ENCODE results near the gene PPIP5K2.
"Not testable (repeated sequence)": the region's sequence is repeated elsewhere in the genome, so short reads cannot be mapped to it uniquely, and the experiment has no call there.

Gene PPIP5K2

DNA sequence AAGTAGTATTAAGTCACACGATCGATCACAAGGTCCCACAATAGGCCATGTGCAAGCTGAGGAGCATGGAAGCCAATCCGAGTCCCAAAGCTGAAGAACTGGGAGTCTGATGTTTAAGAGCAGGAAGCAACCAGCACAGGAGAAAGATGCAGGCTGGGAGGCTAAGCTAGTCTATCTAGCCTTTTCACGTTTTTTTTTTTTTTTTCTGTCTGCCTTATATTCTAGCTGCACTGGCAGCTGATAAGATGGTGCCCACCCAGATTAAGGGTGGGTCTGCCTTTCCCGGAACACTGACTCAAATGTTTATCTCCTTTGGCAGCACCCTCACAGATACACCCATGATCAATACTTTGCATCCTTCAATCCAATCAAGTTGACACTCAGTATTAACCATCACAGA lies 6.5 kb downstream of the PPIP5K2 start:
- DNase-seq, result no peak

DNA sequence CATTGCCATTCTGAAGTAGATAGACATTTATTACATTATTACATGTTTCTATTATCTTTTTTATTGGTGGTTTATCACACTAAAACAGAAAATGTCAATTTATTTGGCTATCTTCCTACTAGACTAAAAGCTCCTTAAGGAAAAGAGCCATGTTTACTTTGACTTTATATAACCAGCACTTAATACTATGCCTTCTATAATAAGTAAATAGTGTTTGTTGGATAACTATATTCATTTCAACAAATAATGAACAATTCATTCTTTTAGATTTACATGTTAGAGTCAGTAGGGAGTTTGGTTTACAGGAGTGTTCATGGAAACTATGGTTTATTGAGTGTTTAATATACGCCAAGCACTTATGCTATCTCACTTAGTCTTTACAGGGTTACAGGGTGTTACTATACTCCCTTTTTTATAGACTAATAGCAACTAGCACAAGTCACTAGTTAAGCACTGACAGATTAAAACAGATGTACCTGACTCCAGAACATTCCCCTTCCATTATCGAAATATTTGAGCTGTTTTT lies 7.3 kb downstream of the PPIP5K2 start:
- DNase-seq, result no peak

DNA sequence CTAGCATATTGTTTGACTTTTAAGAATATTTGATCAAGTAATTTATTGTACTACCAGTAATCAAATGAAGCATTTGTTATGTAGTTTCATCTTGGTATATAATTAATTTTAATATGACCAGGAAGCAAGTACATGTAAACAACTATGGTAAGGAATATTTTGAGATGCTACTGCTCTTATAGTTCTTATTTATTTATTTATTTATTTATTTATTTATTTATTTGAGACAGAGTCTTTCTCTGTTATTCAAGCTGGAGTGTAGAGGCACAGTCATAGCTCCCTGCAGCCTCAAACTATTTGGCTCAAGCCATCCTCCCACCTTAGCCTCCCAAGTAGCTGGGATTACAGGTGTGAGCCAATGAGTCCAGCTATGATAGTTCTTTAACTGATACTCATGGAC lies 8.1 kb downstream of the PPIP5K2 start:
- no peak for DNase-seq

DNA sequence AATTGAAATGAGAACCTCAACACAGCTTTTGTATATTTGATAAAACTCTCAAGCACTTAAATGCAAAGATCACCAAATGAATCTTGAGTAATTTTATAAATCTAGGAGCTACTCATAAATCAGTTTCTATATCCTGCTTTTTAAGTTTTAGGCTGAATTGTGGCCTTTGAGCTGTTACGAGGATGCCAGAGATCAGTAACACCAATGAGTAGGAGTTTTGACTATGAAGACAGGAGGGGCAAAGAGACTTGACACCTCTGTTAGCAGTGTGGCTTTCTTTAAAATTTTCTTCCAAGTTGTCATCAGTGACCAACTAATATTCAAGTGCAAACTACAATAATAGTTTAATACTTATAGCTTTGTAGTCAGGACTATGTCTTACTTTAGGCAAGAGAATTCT lies 12.6 kb downstream of the PPIP5K2 start:
- no peak for DNase-seq

DNA sequence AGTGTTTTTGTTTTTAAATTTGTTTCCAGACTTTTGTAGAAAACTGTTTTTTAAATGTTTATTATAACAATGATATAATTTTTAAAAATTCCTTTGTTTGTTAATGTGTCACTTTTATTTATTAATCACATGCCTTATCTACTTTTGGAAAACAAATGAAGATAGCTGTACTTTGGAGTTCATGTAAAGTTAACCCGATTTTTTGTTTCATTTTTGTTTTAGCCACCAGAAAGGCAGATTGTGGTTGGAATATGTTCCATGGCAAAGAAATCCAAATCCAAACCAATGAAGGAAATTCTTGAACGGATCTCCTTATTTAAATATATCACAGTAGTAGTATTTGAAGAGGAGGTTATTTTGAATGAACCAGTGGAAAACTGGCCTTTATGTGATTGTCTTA lies 13.1 kb downstream of the PPIP5K2 start:
- no peak for DNase-seq

DNA sequence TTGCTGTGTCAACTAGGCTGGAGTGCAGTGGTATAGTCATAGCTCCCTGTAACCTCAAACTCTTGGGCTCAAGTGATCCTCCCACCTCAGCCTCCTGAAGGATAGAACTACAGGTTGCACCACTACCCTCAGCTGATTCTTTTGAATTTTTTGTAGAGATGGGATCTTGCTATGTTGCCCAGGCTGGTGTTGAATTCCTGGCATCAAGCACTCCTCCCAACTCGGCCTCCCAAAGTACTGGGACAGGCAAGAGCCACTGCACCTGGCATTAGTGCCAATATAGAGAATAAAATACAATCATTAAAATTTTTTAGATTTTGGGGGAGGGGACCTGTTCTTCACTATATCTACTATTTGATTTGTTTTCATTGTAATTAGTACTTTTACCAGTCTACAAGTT lies 15.4 kb downstream of the PPIP5K2 start:
- DNase-seq, result no peak

DNA sequence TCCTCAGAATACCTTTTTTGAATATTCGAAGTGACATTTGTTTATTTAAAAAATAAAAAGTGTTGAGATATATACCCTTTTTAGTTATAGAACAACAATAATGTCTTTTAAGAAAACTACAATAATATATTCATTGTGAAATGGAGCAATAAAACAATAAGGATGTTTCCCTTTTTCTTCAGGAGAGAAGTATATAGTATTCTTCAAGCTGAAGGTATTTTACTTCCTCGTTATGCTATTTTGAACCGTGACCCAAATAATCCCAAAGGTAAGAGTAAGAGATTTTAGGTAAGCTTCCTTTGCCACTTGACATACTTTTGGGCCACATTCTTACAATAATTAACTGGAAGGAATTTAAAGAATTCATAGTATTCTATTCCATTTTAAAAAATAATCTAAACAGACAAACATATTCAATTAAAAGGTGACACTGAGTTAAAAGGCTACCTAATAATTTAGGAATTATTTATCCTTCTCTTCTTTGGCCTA lies 18.1 kb downstream of the PPIP5K2 start:
- no peak for DNase-seq

DNA sequence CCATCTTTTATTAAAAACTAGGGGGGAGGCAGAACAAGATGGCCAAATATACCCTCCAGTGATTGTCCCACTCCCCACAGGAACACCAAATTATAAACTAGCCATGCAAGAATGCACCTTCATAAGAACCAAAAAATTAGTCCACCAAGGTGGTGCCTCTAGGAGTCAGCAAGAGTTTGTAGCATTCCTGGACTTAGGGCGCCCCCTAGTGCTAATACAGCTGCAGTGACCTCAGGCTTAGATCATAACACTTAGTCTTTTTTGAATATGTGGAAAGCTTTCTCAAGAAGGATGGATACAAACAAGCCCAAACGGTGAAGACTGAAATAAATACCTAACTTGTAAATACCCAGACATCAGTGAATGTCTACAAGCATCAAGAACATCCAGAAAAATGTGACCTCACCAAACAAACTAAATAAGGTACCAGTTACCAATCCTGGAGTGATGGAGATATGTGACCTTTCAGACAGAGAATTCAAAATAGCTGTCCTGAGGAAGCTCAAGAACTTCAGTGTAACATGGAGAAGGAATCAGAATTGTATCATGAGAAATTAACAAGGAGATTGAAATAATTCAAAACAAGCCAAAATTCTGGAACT lies 19.3 kb downstream of the PPIP5K2 start:
- peak; percentile 80 to 84 for DNase-seq

DNA sequence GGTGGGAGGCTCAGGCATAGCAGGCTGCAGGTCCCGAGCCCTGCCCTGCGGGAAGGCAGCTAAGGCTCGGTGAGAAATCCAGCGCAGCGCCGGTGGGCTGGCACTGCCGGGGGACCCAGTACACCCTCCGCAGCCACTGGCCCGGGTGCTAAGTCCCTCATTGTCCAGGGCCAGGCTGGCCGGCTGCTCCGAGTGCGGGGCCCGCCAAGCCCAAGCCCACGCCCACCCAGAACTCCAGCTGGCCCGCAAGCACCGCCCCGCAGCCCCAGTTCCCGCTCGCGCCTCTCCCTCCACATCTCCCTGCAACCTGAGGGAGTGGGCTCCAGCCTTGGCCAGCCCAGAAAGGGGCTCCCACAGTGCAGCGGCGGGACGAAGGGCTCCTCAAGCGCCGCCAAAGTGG lies 22.0 kb downstream of the PPIP5K2 start:
- not testable (repeated sequence) for DNase-seq

DNA sequence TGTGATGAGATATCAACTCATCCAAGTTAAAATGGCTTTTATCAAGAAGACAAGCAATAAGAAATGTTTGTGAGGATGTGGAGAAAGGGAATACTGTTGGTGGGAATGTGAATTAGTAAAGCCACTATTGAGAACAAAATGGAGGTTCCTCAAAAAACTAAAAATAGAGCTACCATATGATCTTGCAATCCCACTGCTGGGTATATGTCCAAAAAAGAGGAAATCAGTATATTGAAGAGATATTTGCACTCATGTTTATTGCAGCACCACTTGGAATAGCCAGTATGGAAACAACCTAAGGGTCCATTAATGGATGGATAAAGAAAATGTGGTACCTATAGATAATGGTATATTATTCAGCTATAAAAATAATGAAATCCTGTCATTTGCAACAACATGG lies 25.1 kb downstream of the PPIP5K2 start:
- DNase-seq, result no peak

DNA sequence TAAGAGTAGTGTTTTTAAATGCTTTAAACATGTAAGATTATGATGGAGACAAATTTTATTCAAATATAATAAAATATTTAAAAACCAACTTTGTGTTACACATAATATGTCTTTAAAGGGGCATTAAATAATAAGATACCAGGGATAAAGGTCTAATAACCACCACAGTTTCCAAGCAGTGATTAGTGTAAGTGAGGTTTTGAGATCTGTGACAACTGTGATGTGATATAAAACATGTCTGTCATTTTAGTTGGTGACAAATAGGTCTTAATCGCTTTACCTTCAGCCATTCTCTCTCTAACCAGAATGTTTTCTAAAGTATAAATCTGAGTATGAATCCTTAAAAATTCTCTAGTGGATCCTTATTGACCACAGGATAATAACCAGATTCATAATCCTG lies 28.1 kb downstream of the PPIP5K2 start:
- DNase-seq, result no peak

DNA sequence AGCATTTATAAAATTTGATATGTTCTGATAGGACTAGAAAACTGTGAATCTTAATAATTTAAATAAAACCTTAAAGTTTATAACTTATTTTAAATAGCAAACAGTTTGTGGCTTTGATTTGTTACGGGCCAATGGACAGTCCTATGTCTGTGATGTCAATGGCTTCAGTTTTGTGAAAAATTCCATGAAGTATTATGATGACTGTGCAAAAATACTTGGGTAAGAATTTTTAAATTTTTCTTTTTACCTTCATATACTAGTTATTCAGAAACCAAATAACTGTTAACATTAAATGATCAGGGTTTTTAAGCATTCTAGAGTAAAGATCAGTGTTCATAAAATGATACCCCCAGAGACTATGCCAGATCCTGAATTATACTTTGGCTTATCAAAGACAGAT lies 31.1 kb downstream of the PPIP5K2 start:
- DNase-seq, result no peak

DNA sequence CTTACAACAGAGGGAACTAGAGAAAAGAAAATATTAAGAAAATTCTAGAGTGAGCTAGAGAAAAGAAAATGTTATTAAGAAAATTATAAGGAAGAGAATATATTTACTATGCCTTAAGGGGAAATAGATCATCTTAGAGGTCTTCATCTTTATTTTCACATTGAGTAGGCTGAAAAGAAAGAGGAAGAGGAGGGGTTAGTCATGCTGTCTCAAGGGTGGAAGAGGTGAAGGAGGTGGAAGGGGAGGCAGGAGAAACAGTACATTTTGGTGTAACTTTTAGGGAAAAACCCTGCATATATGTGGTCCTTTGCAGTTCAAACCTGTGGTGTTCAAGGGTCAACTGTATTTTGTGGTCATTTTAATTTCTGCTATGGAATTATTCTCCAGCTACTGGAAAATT lies 46.6 kb downstream of the PPIP5K2 start:
- no peak for DNase-seq

DNA sequence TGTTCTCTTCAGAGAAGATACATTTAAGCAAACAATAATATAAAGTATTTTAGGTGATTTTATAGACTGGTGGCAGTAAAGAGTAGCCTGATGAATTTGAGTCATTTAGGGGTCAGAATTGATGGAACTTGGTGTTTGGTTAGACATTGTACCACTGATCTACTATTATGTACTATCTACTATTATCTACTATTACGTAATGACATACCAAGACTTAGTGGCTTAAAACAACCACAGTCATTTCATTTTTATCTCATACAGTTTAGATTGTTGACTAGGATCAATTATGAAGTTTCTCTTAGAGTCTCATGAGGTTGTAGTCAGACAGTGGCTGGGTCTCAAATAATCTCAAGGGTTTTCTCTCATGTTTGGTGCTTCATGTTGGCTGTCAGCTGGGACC lies 54.0 kb downstream of the PPIP5K2 start:
- DNase-seq, result no peak

DNA sequence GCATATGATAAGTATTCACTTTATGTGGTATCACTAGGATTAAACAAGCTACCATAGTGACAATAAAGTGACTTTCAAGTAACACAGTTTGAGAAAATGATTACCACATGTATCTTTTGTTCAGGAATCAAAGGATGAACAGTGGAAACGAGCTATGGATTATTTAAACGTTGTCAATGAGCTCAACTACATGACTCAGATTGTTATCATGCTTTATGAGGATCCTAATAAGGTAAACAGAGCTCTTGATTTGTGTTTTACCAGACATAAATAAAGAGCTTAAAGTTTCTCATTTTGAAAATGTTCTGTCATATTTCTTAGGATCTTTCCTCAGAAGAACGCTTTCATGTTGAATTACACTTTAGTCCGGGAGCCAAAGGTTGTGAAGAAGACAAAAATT lies 57.4 kb downstream of the PPIP5K2 start:
- DNase-seq, result no peak

DNA sequence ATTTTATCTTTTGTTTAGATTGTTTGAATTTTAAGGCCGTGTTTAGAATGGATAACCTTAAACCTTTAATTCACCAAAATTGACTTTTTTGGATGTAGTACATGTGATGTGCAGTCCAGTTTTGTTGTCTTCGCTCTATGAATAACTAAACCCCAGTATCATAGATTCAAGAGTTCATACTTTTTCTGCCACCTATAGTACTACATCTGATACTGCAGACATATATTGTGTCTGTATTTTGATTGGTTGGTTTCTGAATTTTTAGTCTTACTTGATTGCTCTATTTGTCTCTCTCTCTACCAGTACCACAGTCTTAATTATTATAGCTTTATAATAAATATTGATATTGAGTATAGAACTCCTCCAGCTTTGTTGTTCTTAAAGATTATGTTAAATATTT lies 58.1 kb downstream of the PPIP5K2 start:
- no peak for DNase-seq

DNA sequence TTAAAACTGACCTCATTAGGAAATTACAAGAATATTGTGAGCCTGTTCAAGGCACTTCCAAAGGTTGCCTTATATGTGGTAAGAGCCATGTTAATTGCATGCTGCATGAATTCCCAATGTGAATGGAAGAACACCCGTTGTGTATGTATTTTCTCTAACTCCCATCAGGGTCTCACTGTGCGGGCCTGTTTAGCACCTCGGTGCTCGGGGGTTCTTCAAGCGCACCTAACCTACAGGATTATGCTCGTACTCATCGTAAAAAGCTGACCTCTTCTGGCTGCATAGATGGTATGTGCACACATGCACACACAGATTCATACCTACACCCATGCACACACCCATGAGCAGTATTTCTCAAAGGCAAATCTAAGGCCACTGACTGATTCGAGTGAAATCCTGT lies 66.1 kb downstream of the PPIP5K2 start:
- DNase-seq, result no peak

DNA sequence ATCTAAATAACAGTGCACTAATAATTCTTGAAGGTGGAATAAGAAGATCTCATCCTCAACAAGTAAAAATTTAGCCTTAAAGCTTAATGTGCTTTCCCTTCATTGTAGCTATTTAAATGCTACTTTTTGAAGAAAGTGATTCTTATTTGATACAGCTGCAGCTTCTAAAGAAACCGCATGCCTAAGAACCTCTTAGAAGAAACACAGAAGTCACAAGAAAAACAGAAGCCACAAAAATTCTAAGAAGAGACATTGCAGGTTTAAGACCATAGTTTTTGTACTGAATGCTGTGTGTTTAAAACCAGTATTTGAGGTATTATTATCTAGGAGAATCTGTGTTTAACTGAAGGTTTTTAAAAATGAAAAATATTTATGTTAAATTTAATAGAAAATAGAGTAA lies 68.3 kb downstream of the PPIP5K2 start:
- no peak for DNase-seq

DNA sequence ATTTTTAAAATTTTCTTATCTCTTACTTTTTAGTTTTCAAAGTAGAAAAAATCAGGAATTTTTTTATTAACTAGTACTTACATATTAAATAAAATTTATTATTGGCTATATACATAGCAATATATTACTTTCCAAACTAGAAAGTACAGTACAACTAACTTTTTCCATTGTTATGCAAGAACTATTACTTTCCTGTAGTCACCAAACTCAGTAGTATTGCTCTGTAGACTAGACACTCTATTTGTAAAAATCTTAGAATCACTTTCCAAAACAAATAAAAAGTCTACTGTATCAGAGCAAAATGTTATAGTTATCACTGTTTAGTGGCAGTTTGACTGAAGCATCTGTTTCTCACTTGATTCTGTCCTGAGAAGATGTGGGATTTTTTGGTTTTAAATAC lies 83.1 kb downstream of the PPIP5K2 start:
- DNase-seq, result no peak

DNA sequence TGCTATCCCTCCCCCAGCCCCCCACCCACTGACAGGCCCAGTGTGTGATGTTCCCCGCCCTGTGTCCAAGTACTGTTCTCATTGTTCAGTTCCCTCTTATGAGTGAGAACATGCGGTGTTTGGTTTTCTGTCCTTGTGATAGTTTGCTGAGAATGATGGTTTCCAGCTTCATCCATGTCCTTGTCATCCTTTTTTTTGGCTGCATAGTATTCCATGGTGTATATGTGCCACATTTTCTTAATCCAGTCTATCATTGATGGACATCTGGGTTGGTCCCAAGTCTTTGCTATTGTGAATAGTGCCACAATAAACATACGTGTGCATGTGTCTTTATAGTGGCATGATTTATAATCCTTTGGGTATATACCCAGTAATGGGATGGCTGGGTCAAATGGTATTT lies 84.9 kb downstream of the PPIP5K2 start:
- DNase-seq, result not testable (repeated sequence)

DNA sequence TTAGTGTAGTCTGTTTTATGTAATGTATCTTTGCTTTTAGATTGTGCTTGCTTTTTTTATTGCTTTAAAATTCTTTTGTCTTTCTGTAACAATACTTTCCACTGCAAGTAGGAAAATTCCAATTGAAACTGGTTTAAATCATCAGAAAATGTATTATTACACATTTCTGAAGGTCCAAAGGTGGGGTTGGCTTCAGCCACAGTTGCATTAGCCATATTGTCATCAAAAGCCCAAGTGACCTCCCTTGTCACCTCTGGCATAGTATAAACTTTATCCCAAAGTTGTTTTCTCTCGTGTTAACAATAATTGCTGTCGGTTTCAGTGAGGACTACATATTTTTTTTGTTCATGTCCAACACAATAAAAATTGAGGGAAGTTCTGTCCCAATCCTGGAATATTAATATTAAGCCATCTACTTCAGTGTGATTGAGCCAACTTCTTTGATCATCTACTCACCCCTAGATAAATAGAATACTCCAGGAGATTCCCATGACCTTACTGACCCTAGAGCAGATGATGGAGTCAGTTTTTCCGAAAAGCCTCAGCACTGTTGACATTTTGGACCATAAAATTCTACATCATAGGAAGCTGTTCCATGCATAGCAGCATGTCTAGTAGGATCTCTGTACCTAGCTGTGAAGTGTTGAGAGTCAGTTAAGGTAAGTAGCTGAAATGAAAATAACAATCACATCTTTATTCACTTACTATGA lies 86.0 kb downstream of the PPIP5K2 start:
- DNase-seq, result no peak

DNA sequence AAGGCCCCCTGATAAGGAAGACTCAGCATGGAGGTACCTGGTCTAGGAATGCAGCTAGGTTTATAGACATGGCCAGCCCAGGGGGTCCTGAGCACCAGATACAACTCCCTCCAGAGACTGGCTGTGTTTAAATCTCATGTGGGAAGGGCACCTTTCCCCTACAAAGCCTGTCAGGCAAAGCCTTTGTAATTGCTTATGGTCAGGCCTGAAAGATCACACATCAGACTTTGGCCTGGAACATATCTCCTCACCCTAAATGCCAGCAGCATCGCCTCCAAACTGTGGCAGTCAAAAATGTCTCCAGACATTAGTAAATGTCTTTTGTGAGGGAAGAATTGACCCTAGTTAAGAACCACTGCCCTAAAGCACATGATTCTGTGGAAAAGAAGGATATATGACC lies 86.9 kb downstream of the PPIP5K2 start:
- no peak for DNase-seq

DNA sequence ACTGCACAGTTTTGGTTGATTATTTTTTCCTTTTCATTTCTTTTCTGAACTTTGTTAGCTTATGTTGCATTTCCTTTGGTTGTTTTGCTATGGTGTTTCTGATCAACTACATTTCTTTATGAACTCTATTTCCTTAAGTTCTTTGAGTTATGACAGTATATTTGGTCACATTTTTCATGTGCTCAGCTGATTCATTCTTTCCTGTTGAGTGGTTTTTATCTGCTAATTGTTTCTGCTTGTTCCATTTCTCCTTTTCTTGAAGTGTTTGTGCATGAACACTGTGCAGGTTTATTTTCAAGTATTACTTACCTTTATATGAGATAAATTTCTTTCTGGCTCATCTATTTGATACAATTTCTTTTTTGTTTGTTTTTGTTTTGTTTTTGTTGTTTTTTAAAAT lies 87.6 kb downstream of the PPIP5K2 start:
- no peak for DNase-seq

DNA sequence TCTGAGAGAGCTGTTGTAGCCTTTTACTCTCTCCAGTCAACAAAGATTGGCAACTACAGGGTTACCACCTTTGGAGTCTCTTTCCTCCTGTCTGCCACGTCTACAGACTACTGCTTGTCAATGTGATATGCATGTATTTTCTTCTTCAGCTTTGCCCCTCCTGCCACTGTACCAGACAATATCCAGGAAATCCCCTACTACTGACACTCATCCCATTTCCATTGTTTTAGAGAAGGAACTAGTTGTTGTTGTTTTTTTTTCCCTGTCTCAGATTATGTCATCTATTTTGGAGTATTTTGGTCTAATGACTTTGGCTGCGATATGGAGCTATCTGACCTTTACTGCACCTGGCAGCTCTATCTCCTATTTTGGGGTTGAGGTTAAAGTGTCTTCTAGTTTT lies 88.4 kb downstream of the PPIP5K2 start:
- DNase-seq, result no peak

DNA sequence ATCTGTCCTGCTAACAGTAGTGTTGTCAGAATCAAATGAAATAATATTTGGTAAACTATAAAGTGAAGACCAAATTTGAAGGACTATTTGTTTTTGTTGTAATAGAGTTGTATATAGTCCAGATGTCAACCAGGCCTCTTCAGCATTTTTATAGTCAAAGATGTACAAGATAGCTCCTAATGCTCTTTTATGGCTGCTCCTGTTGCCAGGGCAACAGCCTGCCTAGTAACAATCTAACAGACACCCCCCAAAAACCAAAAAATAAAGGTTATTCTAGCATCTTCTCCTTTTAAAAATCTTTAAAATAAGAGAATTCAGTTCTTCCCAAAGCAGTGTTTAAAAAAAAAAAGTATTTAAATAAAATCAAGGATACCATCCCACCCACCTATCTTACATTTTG lies 89.0 kb downstream of the PPIP5K2 start:
- no peak for DNase-seq
